Prostate gland (tissue), 2 donors: ENCODE data around the gene CECR2. TPM values are rescaled to one million over a fixed set of nuclear protein-coding genes. Genes with fewer than 3 reads are reported as not detected.

Experiments
- DNase-seq: peaks from one replicate; pipeline ENCODE4 v3.0.0-alpha.2; 2019; ENCODE audit warnings: low spot score
- H3K27ac ChIP-seq, 2 donors: fragments of 200-600 bp; sonication (generic); 2 replicates each; pipeline ENCODE4 v1.5.1; 2017 to 2019
- H3K27me3 ChIP-seq: fragments of 200-600 bp; sonication (generic); replicated peaks from 2 replicates; pipeline ENCODE4 v1.5.1; 2019; ENCODE audit not compliant: insufficient read depth
- H3K36me3 ChIP-seq, 2 donors: fragments of 200-600 bp; sonication (generic); 1 replicate in 1 of 2; 2 replicates in 1 of 2; pipeline versions ENCODE4 v1.5.1 to v1.8.1; 2017 to 2019
- H3K4me1 ChIP-seq: fragments of 200-600 bp; sonication (generic); replicated peaks from 2 replicates; pipeline ENCODE4 v1.5.1; 2019
- H3K4me3 ChIP-seq, 2 donors: fragments of 200-600 bp; sonication (generic); 2 replicates each; pipeline ENCODE4 v1.5.1; 2017 to 2019
- H3K9me3 ChIP-seq: fragments of 200-600 bp; sonication (generic); 2 replicates; pipeline ENCODE4 v1.5.1; 2017
- POLR2A ChIP-seq: fragments of 450-650 bp; IDR thresholded peaks from one replicate; pipeline ENCODE4 v1.6.1; 2016; ENCODE audit warnings: antibody characterized with exemption, mild to moderate bottlenecking
- POLR2AphosphoS5 ChIP-seq: sonication (generic); formaldehyde crosslinking; IDR thresholded peaks from one replicate; pipeline ENCODE4 v1.6.1; 2017; ENCODE audit warnings: antibody characterized with exemption
- WGBS: methylation state at CpG from one replicate; pipeline ENCODE4 v1.1.5; 2018; 5-methylcytosine and 5-hydroxymethylcytosine counted together
- intact Hi-C: fragments of 100-400 bp; cut with DNase I; formaldehyde crosslinking; loops from one replicate; pipeline ENCODE4 v1.14.2; 2022
- total RNA-seq, 2 donors: library from RNA; depleted of rRNA; stranded (reverse); fragments of >200 nt; gene quantifications; one replicate each; pipeline ENCODE4 v1.1.0, GENCODE V29; 2016
- TF ChIP-seq, protein P1 (sequence below), 4 experiments: fragments of 200-600 bp in 2 of 4; fragments of 450-650 bp in 2 of 4; sonication (generic) in 2 of 4; IDR thresholded peaks; 1 replicate in 3 of 4; 2 replicates in 1 of 4; pipeline ENCODE4 v1.5.1; 2016 to 2019; ENCODE audit warnings: antibody characterized with exemption in 4 of 4, mild to moderate bottlenecking in 2 of 4, moderate library complexity in 2 of 4

CECR2 gene
- total RNA-seq, 2 donors from 2014 or later: 3.1 to 10.1 TPM

DNA sequence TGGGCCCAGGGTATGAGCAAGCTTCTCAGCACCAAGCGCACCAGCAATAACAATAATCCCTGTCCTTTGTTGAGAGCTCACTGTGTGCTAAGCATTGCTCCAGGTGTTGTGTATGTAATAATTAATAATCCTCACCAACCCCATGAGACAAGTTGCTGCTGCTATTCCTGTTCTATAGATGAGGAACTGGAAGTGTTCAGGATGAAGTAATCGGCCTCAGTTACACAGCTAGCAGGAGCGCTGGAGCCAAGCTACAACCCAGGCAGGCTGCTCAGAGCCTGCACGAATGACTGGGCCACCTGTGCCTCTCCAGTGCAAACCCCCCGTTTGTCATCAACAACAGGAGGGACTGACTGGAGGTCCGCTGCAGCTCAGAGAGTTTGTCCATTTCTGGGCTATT, 35.2 kb upstream of the CECR2 start:
- no peaks in the 10 kb centered on the region for H3K4me1 ChIP-seq
- H3K9me3 ChIP-seq: no peaks in the 10 kb centered on the region
- no peaks in the 10 kb centered on the region for H3K27me3 ChIP-seq
- H3K27ac ChIP-seq: no peak overlapping the region
- intact Hi-C loops: no loop called here
- WGBS: 82% methylated on average over 5 of the region's 6 CpGs
- H3K4me3 ChIP-seq: no peak overlapping the region
- no peak for DNase-seq
- no peak for TF ChIP-seq POLR2AphosphoS5
- TF ChIP-seq, protein P1, sequence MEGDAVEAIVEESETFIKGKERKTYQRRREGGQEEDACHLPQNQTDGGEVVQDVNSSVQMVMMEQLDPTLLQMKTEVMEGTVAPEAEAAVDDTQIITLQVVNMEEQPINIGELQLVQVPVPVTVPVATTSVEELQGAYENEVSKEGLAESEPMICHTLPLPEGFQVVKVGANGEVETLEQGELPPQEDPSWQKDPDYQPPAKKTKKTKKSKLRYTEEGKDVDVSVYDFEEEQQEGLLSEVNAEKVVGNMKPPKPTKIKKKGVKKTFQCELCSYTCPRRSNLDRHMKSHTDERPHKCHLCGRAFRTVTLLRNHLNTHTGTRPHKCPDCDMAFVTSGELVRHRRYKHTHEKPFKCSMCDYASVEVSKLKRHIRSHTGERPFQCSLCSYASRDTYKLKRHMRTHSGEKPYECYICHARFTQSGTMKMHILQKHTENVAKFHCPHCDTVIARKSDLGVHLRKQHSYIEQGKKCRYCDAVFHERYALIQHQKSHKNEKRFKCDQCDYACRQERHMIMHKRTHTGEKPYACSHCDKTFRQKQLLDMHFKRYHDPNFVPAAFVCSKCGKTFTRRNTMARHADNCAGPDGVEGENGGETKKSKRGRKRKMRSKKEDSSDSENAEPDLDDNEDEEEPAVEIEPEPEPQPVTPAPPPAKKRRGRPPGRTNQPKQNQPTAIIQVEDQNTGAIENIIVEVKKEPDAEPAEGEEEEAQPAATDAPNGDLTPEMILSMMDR (IDR thresholded peaks at IDR 0.05): no peak
- H3K36me3 ChIP-seq: no peaks in the 10 kb centered on the region

DNA sequence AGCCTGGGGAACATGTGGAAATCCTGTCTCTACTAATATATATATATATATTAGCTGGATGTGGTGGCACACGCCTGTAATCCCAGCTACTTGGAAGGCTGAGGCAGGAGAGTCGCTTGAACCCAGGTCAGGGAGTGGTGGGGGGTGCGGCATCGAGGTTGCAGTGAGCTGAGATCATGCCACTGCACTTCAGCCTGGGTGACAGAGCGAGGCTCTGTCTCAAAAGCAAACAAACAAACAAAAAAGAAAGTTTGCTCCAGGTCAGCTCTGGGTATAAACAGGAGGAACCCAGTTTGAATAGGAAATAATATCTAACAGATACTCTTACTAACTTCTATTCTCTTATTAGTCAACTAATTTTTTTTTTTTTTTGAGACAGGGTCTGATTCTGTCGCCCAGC, 34.3 kb upstream of the CECR2 start:
- Histone ChIP-seq H3K4me3 (no peak overlapping the region), H3K27me3 (no peaks in the 10 kb centered on the region), H3K4me1 (no peaks in the 10 kb centered on the region), H3K27ac (no peak overlapping the region), H3K9me3 (no peaks in the 10 kb centered on the region), H3K36me3 (no peaks in the 10 kb centered on the region)
- TF ChIP-seq, protein P1 (IDR thresholded peaks at IDR 0.05): no peak
- TF ChIP-seq POLR2A: no peak
- no peak for TF ChIP-seq POLR2AphosphoS5
- DNase-seq: no peak
- intact Hi-C loops: no loop called here
- 49% methylated on average over 6 of the region's 6 CpGs for WGBS

DNA sequence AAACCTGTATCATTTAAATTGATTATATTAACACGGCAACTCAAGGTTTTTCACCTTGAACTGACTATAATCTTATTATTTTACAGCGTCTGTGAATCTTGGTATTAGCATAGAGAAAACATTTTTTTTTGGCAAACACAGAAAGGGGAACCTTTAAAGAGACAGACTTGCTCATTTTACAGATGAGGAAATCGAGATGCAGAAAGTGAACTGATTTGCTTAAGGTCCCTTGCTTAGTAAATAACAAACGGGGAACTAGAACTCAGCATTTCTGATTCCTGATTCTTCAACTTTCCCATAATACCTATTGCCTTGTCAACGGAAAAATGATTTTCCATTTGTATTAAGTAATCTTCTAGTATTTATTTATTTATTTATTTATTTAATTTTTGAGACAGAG, 33.2 kb upstream of the CECR2 start:
- Histone ChIP-seq H3K27ac (no peak overlapping the region), H3K4me3 (no peak overlapping the region), H3K9me3 (no peaks in the 10 kb centered on the region), H3K36me3 (no peaks in the 10 kb centered on the region), H3K27me3 (no peaks in the 10 kb centered on the region), H3K4me1 (no peaks in the 10 kb centered on the region)
- no peak for TF ChIP-seq POLR2AphosphoS5
- TF ChIP-seq, protein P1 (IDR thresholded peaks at IDR 0.05): no peak
- TF ChIP-seq POLR2A: no peak
- no peak for DNase-seq
- 68% methylated on average over 5 of the region's 5 CpGs for WGBS
- intact Hi-C loops: no loop called here

DNA sequence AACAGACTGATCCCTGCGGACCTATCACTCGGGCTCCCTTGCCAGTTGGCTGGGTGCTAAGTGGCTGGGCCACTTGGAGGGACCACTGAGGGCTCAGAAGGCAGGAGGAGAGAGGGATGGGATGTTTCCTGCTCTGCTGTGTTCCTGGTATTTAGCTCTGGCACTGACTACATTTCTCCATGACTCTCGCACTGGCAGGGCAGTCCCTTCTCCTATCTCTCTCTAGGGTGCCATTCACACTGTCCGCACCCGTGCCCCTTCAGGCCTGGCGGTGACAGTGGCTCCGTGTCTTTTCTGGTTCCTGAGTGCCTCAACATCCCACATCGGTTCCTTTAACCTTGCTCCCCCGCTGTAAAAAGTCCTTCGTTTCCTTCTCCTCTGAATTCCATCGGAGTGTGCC, 31.6 kb upstream of the CECR2 start:
- intact Hi-C loops: no loop called here
- 68% methylated on average over 11 of the region's 11 CpGs for WGBS
- Histone ChIP-seq H3K27ac (no peak overlapping the region), H3K4me1 (no peaks in the 10 kb centered on the region), H3K4me3 (no peak overlapping the region), H3K9me3 (no peaks in the 10 kb centered on the region), H3K36me3 (no peaks in the 10 kb centered on the region), H3K27me3 (no peaks in the 10 kb centered on the region)
- DNase-seq: no peak
- TF ChIP-seq, protein P1 (IDR thresholded peaks at IDR 0.05): no peak
- TF ChIP-seq POLR2AphosphoS5 (no peak), POLR2A (no peak)

DNA sequence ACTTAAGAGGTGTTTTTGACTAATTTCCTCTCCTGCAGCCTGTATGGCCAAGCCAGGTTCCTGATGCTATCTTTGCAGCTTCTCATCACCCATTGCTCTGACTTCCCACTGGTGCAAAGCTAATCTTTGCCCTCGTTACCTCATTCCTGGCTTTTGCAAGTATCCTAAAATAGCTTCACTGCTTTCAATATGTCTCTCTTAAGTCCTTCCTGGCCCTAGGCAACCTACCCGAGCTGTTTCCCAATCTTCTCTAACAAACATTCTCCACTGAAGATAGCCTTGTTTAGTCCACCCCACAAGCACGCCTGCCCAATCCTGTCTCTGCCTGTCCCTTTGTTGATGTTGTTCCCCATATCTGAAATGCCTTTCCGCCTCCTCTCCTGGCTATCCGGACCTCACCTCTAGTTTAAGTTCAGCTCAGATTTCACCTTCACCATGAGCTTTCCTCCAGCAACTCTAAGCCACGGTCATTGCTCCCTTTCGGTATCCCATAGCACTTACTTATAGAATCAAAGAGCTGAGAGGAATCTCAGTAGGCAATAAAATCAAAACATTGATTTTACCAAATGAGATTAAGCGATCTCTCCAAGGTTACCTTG, 30.1 kb upstream of the CECR2 start:
- Histone ChIP-seq H3K4me1 (no peaks in the 10 kb centered on the region), H3K27ac (no peak overlapping the region), H3K4me3 (no peak overlapping the region), H3K27me3 (no peaks in the 10 kb centered on the region), H3K36me3 (no peaks in the 10 kb centered on the region), H3K9me3 (no peaks in the 10 kb centered on the region)
- intact Hi-C loops: no loop called here
- DNase-seq: no peak
- WGBS: 47% methylated on average over 8 of the region's 8 CpGs
- TF ChIP-seq, protein P1 (IDR thresholded peaks at IDR 0.05): no peak
- TF ChIP-seq POLR2AphosphoS5 (no peak), POLR2A (no peak)
